ENCODE measurements around the gene LRRC51.
"Not testable (repeated sequence)": the region's sequence is repeated elsewhere in the genome, so short reads cannot be mapped to it uniquely, and the experiment has no call there.

LRRC51 gene

DNA sequence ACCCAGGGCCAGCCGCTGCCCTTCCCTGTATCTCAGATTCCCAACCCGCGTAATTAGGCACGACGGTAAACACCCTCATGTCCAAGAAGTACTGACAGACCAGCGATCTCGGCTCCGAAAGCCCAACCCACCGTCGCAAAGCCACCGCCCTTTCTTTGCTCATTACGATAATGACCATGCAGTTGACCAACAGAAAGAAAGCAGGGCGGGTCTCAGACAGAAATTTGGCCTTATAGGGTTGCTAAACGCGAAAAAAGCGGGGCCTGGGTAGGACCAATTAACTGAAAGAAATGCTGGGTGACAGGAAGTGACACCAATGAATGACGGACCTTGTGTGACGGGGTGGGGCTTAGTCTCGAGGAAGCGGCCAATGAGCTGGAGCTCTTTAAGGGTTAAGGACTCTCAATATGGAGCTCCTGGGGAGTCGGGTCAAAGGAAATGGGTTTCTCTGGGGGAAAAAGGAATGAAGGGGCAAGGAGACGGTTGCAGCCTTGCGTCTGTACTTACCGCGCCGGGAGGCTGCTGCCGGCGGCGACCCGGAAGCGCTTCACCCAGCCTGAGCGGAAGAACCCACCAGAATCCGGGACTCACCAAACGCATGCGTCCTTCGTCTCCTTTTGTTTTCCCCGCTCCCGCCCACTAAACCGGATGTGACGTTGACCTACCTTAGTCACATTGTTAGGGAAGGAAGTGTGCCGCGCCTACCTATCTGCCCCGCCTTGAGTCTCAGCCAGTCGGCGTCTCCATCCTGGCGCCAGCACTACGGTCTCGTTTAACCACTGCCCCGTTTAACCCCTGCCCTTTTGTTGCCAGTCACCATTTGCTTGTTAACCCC is 31.7 kb downstream of the LRRC51 start, which contains the start of gene ANAPC15:
Gene ANAPC15, minus strand, starts transcription at position 553 of the 835 bp plus-strand sequence. CDS start 1,419 bp downstream, outside the sequence.
- peak; percentile 99 for DNase-seq

DNA sequence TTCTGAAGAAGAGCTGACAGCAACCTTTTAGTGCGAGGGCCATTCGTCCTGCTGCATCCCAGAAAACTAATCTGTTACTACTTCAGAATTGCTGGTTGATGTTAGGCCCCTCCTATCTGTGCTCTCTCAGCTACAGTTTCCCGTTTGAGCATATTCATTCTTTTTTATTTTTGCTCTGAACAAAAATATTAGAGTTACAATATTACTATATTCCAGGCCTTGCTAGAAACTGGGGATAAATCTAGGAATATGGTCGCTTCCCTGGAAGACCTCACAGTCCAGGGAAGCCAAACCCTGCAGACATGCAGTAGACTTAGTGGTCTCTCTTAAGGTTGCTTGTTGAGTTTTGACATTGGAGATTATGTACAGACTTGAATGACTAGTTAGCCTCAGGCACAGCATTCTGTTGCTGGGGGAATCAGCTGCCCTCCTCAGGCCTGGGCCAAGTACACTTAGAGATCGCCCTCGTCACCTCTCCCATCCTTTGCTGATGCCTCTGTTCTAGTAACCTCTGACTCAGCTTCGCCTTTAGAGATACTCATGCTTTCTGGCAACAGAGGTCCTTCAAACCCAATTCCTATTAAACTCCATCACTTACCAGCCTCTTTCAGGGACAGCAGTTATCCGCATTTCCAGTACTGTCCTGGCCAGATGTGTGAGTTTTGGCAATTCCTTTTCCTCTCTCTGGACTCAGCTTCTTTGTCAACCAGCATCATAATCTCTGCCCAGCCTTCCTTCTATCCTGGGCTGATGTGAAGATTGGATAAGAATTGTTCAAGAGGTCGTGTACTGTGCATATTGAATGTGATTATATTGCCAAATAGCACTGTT is 32.5 kb downstream of the LRRC51 start:
- DNase-seq: no peak

DNA sequence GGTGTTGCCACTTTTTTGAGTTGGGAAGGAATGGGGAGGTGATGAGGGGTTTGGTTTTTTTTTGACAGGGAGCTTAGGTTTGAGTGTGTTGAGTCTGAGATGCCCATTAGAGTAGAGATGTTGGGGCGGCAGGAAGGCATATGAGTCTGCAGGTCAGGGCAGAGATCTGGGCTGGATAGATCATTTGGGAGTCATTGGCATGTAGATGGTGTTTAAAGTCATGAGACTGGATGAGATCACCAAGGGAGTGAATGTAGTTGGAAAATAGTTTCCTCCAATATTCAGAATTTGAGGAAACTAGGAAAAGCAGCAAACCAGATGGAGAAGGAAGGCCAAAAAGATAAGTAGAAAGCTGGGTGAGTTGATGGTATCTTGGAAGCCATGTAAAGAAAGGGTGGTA is 33.9 kb downstream of the LRRC51 start:
- DNase-seq: no peak

DNA sequence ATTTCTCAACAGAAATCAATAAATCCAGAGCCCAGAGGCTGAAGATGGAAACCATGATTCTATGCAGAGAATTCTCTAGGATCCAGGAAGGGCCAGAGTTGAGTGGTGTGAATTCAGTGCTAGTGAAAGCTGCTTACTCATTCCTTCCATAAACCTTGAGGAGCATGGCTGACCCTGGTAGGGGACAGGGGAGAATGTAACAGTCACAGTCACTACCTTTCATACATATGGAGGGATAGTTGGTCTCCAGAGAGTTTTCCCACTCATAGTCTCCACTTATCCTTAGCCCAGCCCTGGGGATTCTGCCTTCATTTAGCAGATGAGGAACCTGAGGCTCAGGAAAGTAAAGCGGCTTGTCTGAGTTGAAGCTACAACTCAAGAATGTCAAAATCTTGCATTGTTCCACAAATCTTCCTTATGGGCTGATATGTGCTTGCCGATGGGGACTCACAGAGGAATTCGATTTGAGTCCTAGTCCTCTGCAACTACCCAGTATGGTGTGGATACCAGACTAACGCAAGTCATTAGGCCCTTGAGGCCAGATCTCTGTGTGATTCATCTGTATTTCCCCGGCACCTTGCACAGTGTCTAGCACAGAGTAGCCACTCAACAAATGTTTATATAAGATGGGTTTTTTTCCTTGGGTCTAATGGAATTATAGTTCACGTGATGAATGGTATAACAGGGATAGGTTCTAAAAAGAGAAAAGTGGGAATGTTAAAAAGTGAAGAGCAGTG is 35.5 kb downstream of the LRRC51 start:
- DNase-seq: no peak

GRCh38 chr11:72119198-72119597 is 38.5 kb downstream of the LRRC51 start:
- no peak for DNase-seq

- DNase-seq: no peak
These were observed 40.3 kb downstream of the LRRC51 start for GRCh38 chr11:72120930-72121329.

DNA sequence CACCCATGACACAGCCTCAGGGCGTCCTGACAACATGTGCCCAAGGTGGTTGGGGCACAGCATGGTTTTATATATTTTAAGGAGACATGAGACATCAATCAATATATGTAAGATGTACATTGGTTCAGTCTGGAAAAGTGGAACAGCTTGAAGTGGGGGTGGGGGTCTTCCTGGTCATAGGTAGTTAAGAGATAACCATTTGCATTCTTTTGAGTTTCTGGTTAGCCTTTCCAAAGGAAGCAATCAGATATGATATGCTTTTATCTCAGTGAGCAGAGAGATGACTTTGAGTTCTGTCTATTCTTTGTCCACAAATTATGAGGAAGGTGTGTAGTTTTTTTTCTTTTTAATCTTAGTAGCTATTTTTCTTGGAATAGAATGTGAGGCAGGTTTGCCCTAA is 42.0 kb downstream of the LRRC51 start:
- no peak for DNase-seq

DNA sequence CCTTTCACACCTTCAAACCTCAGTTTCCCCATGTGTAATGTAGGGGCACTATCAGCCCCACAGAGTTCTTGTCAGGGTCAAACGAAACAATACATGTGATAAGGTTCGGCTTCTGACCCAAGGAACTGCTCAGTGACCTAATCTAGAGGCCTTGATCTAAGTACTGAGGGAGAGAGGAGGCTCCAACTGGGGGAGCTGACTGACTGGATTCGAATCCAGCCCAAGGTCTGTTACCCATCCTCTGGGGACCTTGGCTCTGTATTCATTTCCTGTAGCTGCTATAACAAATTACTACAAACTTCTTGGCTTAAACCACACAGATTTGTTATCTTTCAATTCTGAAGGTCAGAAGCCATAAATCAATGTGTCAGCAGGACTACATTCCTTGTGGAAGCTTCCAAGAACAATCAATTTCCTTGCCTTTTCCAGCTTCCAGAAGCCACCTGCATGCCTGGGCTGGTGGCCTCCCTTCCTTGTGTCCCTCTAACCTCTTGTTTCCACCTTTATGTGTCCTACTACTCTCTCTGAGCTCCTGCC is 42.5 kb downstream of the LRRC51 start:
- DNase-seq: no peak

GRCh38 chr11:72124046-72124445 is 43.4 kb downstream of the LRRC51 start:
- DNase-seq: no peak

- DNase-seq: no peak
These were observed 45.3 kb downstream of the LRRC51 start for GRCh38 chr11:72125956-72126355.

GRCh38 chr11:72127923-72128322 is 47.3 kb downstream of the LRRC51 start:
- no peak for DNase-seq

- no peak for DNase-seq
These were observed 48.7 kb downstream of the LRRC51 start for GRCh38 chr11:72129381-72129780.

DNA sequence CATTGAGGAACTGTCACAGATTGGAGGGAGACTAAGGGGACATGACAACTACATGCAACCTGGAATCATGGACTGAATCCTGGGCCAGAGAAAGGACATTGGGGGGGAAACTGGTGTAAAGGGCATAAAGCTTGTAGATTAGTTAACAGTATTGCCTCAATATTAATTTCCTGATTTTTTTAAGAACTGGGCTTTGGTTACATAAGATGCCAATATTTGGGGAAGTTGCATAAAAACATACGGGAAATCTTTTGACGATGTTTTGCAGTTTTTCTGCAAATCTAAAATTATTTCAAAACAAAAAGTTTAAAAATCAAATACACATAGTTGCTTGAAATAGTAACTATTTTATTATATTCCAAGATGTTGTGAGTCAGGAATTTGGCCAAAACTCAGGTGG is 52.0 kb downstream of the LRRC51 start:
- no peak for DNase-seq

DNA sequence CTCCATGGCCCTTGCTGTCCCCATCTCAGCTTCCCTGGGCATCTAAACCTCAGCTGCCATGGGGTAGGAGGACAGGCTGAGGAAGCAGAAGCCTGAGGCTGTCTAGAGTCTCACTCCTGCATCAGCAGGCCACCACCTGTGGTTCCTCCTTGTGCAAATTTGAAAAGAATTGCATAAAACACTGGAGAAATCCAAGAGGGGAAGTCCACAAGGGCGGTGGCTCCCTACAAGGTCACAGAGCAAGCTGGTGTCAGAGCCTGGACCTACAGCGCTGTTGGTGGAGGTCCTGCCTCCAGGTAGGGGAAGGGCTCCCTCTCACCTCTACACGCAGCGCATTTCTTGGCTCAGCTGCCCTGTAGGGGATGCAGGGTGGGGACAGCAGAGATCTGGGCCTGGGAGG is 54.8 kb downstream of the LRRC51 start, which contains the start of gene FOLR3:
Gene FOLR3, plus strand, starts transcription at position 253 of the 400 bp plus-strand sequence. CDS start 228 bp downstream, outside the sequence.
- not testable (repeated sequence) for DNase-seq

DNA sequence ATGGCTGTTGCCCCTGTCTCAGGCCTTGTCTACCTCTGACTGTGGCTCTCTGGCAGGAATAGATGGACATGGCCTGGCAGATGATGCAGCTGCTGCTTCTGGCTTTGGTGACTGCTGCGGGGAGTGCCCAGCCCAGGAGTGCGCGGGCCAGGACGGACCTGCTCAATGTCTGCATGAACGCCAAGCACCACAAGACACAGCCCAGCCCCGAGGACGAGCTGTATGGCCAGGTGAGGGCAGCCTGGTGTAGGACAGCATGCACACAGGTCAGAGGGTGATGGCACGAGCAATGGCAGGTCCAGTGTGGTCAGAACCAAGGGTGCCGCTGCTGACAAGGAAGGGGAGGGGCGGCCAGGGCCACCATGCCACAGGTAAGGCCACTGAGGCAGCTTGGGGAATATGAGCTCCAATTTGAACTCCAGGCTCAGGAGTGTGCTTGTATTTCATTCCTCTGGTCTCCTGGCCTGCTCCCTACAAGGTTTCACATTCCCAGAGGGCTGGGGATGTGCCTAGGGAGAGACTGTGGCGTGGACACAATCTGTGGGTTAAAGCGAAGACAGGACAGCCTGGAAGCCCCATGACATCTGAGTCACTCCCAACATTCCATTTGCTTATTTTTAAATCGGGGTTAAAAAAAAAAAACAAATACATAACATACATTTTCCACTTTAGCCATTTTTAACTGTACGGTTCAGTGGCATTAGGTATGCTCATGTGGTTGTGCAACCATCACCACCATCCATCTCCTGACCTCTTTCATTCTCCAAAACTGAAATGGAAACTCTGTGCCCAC is 55.4 kb downstream of the LRRC51 start:
- DNase-seq: no peak

GRCh38 chr11:72136684-72137262 is 56.1 kb downstream of the LRRC51 start:
- DNase-seq: no peak

- DNase-seq: no peak
These were observed 58.3 kb downstream of the LRRC51 start for GRCh38 chr11:72138821-72139390.

- no peak for DNase-seq
These were observed 58.9 kb downstream of the LRRC51 start for GRCh38 chr11:72139500-72139899.

GRCh38 chr11:72140661-72141060 is 60.0 kb downstream of the LRRC51 start:
- no peak for DNase-seq

DNA sequence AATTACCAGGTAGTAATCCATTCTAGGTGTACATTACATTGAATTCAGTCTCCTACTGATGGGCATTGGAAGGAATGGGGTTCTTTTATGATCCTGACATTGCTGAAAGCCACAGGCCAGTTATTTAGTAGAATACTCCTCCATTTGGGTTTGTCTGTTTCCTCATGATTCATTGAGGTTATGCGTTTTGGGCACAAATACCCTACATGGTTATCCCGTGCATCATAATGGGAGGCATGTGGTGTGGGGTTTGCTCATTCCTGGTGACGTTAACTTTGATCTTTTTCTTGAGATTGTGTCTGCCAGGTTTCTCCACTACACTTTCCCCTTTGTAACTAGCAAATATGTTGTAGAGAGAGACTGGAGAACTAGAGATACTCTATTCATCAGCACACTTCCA is 60.4 kb downstream of the LRRC51 start:
- no peak for DNase-seq

- DNase-seq: not testable (repeated sequence)
These were observed 61.4 kb downstream of the LRRC51 start for GRCh38 chr11:72142086-72142485.

Measured in NCI-H748 treated with DMSO at 0.1 percent for 48 hours (cell line).